Left renal pelvis (tissue), 4 donors: ENCODE results near the gene HSD11B2. TPM values are rescaled to one million over a fixed set of nuclear protein-coding genes. Genes with fewer than 3 reads are reported as not detected.

Experiments used
- DNase-seq, 4 donors: peaks; one replicate each; pipeline ENCODE4 v3.0.0-alpha.2; 2013; ENCODE audit warnings: low read depth in 4 of 4, low spot score in 3 of 4
- polyA plus RNA-seq, 4 donors: library from polyadenylated mRNA; unstranded; fragments of 120-200 nt; gene quantifications; one replicate each; pipeline ENCODE4 v1.2.1, GENCODE V29; 2013; ENCODE audit not compliant: insufficient read length in 4 of 4

The HSD11B2 gene
- polyA plus RNA-seq, 4 donors = 16.5 to 74.4 (median 45.6) TPM

DNA sequence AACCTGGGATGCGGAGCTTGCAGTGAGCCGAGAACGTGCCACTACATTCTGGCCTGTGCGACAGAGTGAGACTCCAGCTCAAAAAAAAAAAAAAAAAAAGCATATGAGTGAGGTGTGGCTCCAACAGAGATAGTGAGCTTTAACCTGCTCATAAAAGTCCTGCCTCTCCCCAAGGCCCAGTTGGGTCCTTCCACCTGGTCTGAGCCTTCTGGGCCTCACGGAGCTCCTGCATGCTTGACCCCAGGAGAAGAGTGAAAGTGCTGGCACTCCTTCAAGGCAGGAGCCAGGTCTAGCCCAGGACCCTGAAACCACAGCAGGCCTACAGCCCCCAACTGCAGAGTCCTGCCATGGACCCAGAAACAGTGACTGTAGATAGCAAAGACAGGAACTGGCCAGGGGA is 17.7 kb downstream of the HSD11B2 start:
- no peak for DNase-seq

DNA sequence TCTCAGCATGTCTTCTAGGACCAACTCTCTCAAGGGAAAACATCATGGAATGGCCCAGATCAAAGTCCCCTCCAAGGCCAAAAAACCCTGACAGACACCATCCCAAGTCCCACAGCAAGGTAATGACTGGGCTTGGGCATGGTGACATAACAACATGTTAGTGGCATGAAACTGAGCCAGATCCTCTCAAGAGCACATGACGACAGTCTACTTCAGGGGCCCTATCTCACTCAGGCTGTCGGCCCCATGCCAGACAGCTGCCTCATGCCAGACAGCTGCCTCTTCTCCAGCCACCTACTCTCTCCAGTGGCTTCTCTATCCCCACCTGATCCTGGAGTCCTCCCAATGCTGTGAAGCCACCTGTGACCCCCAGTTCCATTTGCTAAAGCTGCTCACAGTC is 18.4 kb downstream of the HSD11B2 start:
- no peak for DNase-seq

DNA sequence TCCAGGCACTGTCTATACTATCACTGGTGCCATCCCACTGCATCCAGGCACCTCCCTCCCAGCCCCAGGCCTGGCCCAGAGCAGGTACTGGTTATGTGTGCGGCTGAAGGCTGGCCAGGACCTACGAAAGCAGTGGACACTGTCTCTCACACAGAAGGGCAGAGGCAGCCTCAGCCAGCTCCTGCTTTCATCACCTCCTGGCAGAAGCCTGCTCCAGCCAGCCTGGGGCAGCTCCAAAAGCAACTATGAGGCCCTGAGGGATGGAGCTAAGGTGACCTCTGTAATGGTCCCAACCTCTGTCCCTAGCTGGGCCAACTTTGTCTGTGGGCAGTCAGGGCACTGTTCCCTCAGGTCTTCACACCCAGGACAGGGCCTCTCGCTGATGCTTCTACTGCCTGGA is 18.8 kb downstream of the HSD11B2 start:
- DNase-seq = no peak

DNA sequence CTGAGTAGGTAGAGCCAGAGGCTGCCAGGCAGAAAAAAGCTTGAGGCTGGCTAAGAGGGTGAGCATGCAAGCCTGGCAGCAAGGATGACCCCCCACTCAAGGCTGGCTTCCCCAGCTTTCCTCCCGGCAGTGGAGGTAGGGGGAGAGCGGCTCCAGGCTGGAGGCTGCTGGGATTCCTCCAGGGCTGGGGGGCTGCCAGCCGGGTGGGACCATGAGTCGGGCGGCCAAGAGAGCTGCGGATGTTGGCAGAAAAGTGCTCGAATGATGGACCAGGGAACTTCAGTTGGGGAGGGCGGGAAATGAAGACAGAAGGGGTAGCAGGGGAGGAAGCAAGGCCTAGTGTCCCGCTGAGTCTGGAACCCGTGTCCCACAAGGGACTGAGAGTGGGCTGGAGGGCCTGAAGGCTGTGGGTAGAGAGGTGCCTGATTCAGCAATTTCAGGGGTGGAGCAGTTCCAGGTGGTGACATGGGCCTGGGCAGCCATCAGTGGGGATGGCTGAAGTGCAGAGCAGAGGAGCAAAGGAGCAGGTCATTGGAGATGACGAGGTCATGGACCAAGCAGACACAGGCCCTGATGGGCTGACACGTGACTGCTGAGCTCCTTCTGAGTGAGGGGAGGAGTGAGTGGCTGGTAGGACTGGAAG is 20.3 kb downstream of the HSD11B2 start:
- DNase-seq = no peak

- DNase-seq = no peak
Measured at GRCh38 chr16:67451704-67452435, 20.9 kb downstream of the HSD11B2 start.

- no peak for DNase-seq
Measured at GRCh38 chr16:67454104-67454503, 23.2 kb downstream of the HSD11B2 start.

DNA sequence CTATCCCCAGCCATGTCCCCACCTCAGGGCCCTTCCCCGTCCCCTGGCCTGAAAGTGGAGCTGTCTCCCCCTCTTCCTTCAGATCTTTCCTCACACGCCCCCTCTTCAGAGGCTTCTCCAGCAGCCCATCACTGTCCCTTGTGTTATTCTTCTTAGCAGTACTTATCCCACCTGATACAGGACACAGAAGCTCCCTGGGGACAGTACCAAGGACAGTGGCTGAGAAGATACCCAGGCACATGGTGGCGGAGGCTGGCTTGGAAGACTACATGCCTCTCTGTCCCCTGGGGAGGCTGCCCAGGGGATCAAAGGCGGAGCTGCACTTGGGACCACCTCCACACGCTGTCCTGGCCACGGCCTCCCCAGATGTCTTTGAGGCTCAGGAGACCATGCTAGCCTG is 23.9 kb downstream of the HSD11B2 start:
- DNase-seq = no peak

- no peak for DNase-seq
Measured at GRCh38 chr16:67456391-67457081, 25.6 kb downstream of the HSD11B2 start.

GRCh38 chr16:67457611-67458010 is 26.7 kb downstream of the HSD11B2 start:
- DNase-seq = no peak

DNA sequence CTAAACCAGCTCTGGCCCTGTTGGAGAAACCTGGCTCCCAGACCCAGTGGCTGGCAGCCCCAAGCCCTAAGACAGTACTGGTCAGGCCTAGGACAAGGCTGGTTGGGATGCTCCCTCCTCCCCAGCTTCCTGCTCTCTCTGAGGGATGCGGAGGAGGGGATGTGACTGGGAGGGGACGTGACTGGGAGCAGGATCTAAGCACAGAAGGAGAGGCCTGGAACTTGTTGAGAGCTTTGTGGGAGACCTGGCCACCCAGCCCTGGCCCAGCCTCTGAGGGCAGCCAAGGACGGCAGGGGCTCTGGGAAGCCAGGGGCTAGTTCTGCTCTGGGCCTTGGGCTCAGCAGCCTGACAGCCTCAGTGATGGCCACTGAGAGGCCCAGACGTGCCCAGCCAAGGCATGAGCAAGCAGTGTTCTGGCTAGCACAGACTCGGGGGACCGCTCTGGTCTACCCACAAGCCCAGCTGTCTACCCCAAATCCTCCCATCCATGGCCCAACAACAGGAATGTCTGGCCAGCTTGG is 27.3 kb downstream of the HSD11B2 start:
- no peak for DNase-seq

GRCh38 chr16:67459066-67459860 is 28.3 kb downstream of the HSD11B2 start:
- no peak for DNase-seq

DNA sequence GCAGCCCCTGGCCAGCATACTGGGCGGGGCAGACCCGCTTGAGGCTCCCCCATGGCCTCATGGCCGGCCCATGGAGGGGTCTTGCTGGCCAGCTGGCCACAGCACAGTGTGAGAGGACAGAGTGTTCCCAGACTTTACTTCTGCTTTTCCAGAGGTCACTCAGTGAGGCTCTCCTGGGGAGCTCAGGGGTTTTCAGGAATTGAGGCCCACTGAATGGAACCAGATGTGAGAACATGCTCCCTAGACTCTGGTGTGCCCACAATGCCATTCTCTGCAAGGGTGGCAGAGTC is 28.9 kb downstream of the HSD11B2 start:
- no peak for DNase-seq

- DNase-seq = no peak
Measured at GRCh38 chr16:67460168-67460567, 29.2 kb downstream of the HSD11B2 start.

- no peak for DNase-seq
Measured at GRCh38 chr16:67460961-67461360, 30.0 kb downstream of the HSD11B2 start.

GRCh38 chr16:67461600-67462278 is 30.8 kb downstream of the HSD11B2 start:
- DNase-seq = no peak

DNA sequence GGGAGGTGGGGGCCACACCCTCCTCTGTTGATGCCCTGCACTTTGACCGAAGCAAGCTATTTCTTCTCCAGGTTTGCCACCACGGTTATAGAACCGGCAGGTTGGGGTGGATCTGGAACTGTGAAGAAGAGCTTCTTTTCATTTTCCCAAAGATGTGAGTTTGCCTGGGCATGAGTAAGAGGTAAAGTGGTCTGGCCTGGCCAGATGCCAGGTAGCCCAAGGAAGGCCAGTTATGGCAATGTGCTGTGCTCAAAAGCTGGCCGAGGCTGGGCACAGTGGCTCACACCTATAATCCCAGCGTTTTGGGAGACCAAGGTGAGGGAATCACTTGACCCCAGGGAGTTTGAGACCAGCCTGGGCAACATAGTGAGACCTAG is 31.3 kb downstream of the HSD11B2 start:
- no peak for DNase-seq

- DNase-seq = no peak
Measured at GRCh38 chr16:67463059-67463458, 32.1 kb downstream of the HSD11B2 start.

- DNase-seq = no peak
Measured at GRCh38 chr16:67463691-67464090, 32.8 kb downstream of the HSD11B2 start.

GRCh38 chr16:67464565-67464964 is 33.6 kb downstream of the HSD11B2 start:
- no peak for DNase-seq

GRCh38 chr16:67466581-67466980 is 35.7 kb downstream of the HSD11B2 start:
- no peak for DNase-seq

DNA sequence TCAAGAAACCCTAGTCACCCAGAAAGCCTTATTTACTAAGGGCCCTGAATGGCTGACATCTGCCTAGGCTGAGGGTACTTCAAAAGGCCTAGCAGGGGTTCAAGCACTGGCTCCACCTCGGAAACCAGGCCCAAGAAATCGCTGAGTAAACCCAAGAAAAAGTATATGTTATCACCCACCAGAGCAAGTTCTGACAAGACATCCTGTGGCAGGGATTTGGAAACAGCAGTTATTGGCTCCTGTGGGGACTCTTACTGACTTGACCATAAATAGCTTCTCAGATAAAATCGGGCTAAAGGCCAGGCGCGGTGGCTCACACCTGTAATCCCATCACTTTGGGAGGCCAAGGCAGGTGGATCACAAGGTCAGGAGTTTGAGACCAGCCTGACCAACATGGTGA is 37.8 kb downstream of the HSD11B2 start:
- DNase-seq = no peak
